DND-41 (cell line): ENCODE measurements around the gene CEP162.
"Not testable (repeated sequence)": the region's sequence is repeated elsewhere in the genome, so short reads cannot be mapped to it uniquely, and the experiment has no call there.

Experiments used
- CTCF ChIP-seq: IDR thresholded peaks from 2 replicates; pipeline ENCODE4 v1.5.1; 2012; ENCODE audit warnings: borderline replicate concordance, low read length, moderate library complexity, mild to moderate bottlenecking; ENCODE audit not compliant: poor library complexity, severe bottlenecking; ENCODE audit errors: extremely low read depth
- EZH2 ChIP-seq: IDR thresholded peaks from 3 replicates; pipeline ENCODE4 v1.6.1; 2012; ENCODE audit warnings: borderline replicate concordance, low read depth, mild to moderate bottlenecking, moderate library complexity, low read length, inconsistent platforms; ENCODE audit not compliant: severe bottlenecking

GRCh38 chr6:84199987-84200386 lies 27.5 kb downstream of the CEP162 start:
- TF ChIP-seq CTCF, EZH2: not testable (repeated sequence)
